ENCODE results near the gene TMEM54.

TMEM54 gene

DNA sequence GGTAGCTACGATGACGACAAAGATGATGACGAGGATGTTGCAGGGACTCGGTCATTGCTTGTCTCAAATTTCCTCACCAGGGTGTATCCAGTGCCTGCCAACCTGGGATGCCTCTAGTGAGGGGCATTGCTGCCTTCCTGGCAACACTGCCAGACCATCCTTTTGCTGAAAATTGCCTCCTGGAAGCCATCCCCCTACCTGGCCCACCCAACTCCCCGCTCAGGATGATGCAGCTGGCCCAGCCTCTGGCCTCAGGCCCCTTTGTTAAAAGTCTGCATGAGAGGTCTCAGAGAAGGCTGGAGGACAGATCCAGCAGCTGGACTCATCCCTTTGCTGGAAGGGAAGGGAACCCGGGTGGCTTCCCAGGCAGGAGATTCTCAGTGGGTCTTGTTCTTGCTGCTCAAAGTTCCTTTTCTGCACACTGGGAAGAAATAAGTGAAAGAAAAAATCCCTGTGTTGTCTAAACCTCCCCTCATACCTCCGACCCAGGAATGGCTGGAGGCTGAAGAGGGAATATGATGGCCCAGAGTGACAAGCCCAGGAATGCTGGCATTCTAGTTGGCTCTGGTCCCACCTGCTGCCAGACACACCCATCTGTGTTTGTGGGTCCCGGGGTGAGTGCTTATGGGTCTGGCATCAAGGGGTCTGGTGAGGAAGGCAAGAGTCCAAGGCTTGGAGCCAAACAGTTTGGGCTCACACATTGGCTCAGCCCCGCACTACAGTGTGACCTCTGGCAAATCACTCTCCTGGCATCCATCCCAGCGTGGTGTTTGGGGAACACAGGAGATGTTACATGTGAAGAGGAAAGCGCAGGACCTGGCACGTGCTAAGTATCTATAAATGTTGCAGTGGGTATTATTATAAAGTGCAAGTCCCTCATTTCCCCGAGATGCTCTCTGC is 23.7 kb downstream of the TMEM54 start:
- Histone ChIP-seq H3K9me3 (ENCODE audit: control insufficient read depth, insufficient read depth, low read length) (no peaks in the 10 kb centered on the region), H3K4me1 (ENCODE audit: control insufficient read depth, insufficient read depth, low read length) (peaks cover 26% of the 10 kb centered on the region), H3K9ac (ENCODE audit: low read depth, low read length) (no peak overlapping the region), H3K36me3 (ENCODE audit: control insufficient read depth, insufficient read depth, low read length) (no peaks in the 10 kb centered on the region), H3K4me3 (ENCODE audit: low read depth, low read length) (no peak overlapping the region), H3K27ac (ENCODE audit: low read depth, low read length) (no peak overlapping the region), H3K27me3 (ENCODE audit: control insufficient read depth, insufficient read depth, low read length) (no peaks in the 10 kb centered on the region)

- H3K9ac ChIP-seq (ENCODE audit: low read depth, low read length), result no peak overlapping the region
Measured at GRCh38 chr1:32876341-32877210, 24.6 kb downstream of the TMEM54 start.

GRCh38 chr1:32874860-32875752 is 26.1 kb downstream of the TMEM54 start:
- Histone ChIP-seq H3K36me3 (ENCODE audit: control insufficient read depth, insufficient read depth, low read length) (no peaks in the 10 kb centered on the region), H3K27ac (ENCODE audit: low read depth, low read length) (no peak overlapping the region), H3K4me1 (ENCODE audit: control insufficient read depth, insufficient read depth, low read length) (peaks cover 36% of the 10 kb centered on the region), H3K9ac (ENCODE audit: low read depth, low read length) (no peak overlapping the region), H3K4me3 (ENCODE audit: low read depth, low read length) (no peak overlapping the region), H3K27me3 (ENCODE audit: control insufficient read depth, insufficient read depth, low read length) (peaks cover 18% of the 10 kb centered on the region), H3K9me3 (ENCODE audit: control insufficient read depth, insufficient read depth, low read length) (no peaks in the 10 kb centered on the region)

More at GRCh38 chr1:32876341-32877210, 24.6 kb downstream of the TMEM54 start:
- peaks cover 28% of the 10 kb centered on the region for H3K4me1 ChIP-seq (ENCODE audit: control insufficient read depth, insufficient read depth, low read length)
- no peaks in the 10 kb centered on the region for H3K9me3 ChIP-seq (ENCODE audit: control insufficient read depth, insufficient read depth, low read length)
- no peak overlapping the region for H3K27ac ChIP-seq (ENCODE audit: low read depth, low read length)
- no peaks in the 10 kb centered on the region for H3K36me3 ChIP-seq (ENCODE audit: control insufficient read depth, insufficient read depth, low read length)
- no peak overlapping the region for H3K4me3 ChIP-seq (ENCODE audit: low read depth, low read length)
- peaks cover 7% of the 10 kb centered on the region for H3K27me3 ChIP-seq (ENCODE audit: control insufficient read depth, insufficient read depth, low read length)

DNA sequence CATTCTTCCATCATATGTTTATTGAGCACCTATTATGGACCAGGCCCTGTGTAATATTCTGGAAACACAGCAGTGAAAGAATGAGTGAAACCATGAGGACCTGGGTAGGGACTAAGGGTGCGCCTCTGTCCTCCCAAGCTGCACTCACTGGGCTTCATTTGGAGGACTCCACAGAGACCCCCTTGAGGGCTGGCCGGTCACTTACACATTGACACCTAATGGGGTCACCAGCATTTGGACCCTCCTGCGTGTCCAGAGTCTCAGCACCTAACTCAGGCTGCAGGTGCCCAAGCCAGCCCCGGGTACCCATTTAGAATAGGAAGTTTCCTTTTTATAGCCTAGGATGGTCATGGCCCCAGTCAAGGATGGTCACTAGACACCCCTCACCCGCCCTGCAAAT is 27.7 kb downstream of the TMEM54 start:
- peaks cover 34% of the 10 kb centered on the region for H3K27me3 ChIP-seq (ENCODE audit: control insufficient read depth, insufficient read depth, low read length)
- H3K9me3 ChIP-seq (ENCODE audit: control insufficient read depth, insufficient read depth, low read length), result no peaks in the 10 kb centered on the region
- no peak overlapping the region for H3K9ac ChIP-seq (ENCODE audit: low read depth, low read length)
- no peak overlapping the region for H3K4me3 ChIP-seq (ENCODE audit: low read depth, low read length)
- no peaks in the 10 kb centered on the region for H3K36me3 ChIP-seq (ENCODE audit: control insufficient read depth, insufficient read depth, low read length)
- no peak overlapping the region for H3K27ac ChIP-seq (ENCODE audit: low read depth, low read length)
- peaks cover 40% of the 10 kb centered on the region for H3K4me1 ChIP-seq (ENCODE audit: control insufficient read depth, insufficient read depth, low read length)

DNA sequence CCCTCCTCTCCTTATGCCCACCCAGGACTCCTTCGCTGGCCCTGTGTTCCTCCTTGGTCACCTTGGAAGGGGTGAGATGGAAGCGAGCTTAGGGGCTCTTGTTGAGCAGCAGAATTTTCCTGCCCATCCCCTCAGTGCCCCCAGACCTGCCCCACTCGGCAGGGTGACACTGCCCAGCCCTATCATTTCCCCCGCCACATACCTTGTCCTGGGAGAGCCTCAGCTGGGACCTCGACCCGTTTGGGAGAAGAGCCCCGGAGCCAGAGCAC is 29.1 kb downstream of the TMEM54 start:
- Histone ChIP-seq H3K36me3 (ENCODE audit: control insufficient read depth, insufficient read depth, low read length) (no peaks in the 10 kb centered on the region), H3K27ac (ENCODE audit: low read depth, low read length) (no peak overlapping the region), H3K4me3 (ENCODE audit: low read depth, low read length) (no peak overlapping the region; the same call in 1 of the 2 replicates), H3K27me3 (ENCODE audit: control insufficient read depth, insufficient read depth, low read length) (peaks cover 36% of the 10 kb centered on the region), H3K9ac (ENCODE audit: low read depth, low read length) (no peak overlapping the region), H3K4me1 (ENCODE audit: control insufficient read depth, insufficient read depth, low read length) (peaks cover 33% of the 10 kb centered on the region), H3K9me3 (ENCODE audit: control insufficient read depth, insufficient read depth, low read length) (no peaks in the 10 kb centered on the region)

GRCh38 chr1:32871364-32872191 is 29.6 kb downstream of the TMEM54 start:
- Histone ChIP-seq H3K9me3 (ENCODE audit: control insufficient read depth, insufficient read depth, low read length) (no peaks in the 10 kb centered on the region), H3K9ac (ENCODE audit: low read depth, low read length) (no peak overlapping the region), H3K27ac (ENCODE audit: low read depth, low read length) (no peak overlapping the region), H3K36me3 (ENCODE audit: control insufficient read depth, insufficient read depth, low read length) (no peaks in the 10 kb centered on the region), H3K4me1 (ENCODE audit: control insufficient read depth, insufficient read depth, low read length) (peaks cover 30% of the 10 kb centered on the region), H3K27me3 (ENCODE audit: control insufficient read depth, insufficient read depth, low read length) (peaks cover 36% of the 10 kb centered on the region), H3K4me3 (ENCODE audit: low read depth, low read length) (peak overlapping the region; percentile 50; the same call in 1 of the 2 replicates)

- H3K36me3 ChIP-seq (ENCODE audit: control insufficient read depth, insufficient read depth, low read length), result no peaks in the 10 kb centered on the region
- no peak within 1 kb of the TSS for H3K27ac ChIP-seq (ENCODE audit: low read depth, low read length)
- peak within 1 kb of the TSS; percentile 55 for H3K4me3 ChIP-seq (ENCODE audit: low read depth, low read length)
- H3K9me3 ChIP-seq (ENCODE audit: control insufficient read depth, insufficient read depth, low read length), result no peaks in the 10 kb centered on the region
- H3K4me1 ChIP-seq (ENCODE audit: control insufficient read depth, insufficient read depth, low read length), result peaks cover 24% of the 10 kb centered on the region
- H3K27me3 ChIP-seq (ENCODE audit: control insufficient read depth, insufficient read depth, low read length), result peaks cover 36% of the 10 kb centered on the region
- H3K9ac ChIP-seq (ENCODE audit: low read depth, low read length), result no peak within 1 kb of the TSS
Measured at GRCh38 chr1:32870615-32871363, 30.4 kb downstream of the TMEM54 start, which contains the start of gene FNDC5. Gene FNDC5 (minus strand): TSS chr1:32870912.

GRCh38 chr1:32869923-32870614 is 31.1 kb downstream of the TMEM54 start:
- Histone ChIP-seq H3K27ac (ENCODE audit: low read depth, low read length) (no peak overlapping the region), H3K27me3 (ENCODE audit: control insufficient read depth, insufficient read depth, low read length) (peaks cover 36% of the 10 kb centered on the region), H3K4me3 (ENCODE audit: low read depth, low read length) (peak overlapping the region; percentile 55), H3K9ac (ENCODE audit: low read depth, low read length) (no peak overlapping the region), H3K36me3 (ENCODE audit: control insufficient read depth, insufficient read depth, low read length) (no peaks in the 10 kb centered on the region), H3K9me3 (ENCODE audit: control insufficient read depth, insufficient read depth, low read length) (no peaks in the 10 kb centered on the region), H3K4me1 (ENCODE audit: control insufficient read depth, insufficient read depth, low read length) (peaks cover 19% of the 10 kb centered on the region)

GRCh38 chr1:32868806-32869455 is 32.3 kb downstream of the TMEM54 start:
- no peaks in the 10 kb centered on the region; the same call in 1 of the 2 replicates for H3K36me3 ChIP-seq (ENCODE audit: control insufficient read depth, insufficient read depth, low read length)
- H3K4me3 ChIP-seq (ENCODE audit: low read depth, low read length), result no peak overlapping the region
- peaks cover 36% of the 10 kb centered on the region for H3K27me3 ChIP-seq (ENCODE audit: control insufficient read depth, insufficient read depth, low read length)
- no peak overlapping the region for H3K9ac ChIP-seq (ENCODE audit: low read depth, low read length)
- H3K27ac ChIP-seq (ENCODE audit: low read depth, low read length), result no peak overlapping the region
- peaks cover 19% of the 10 kb centered on the region for H3K4me1 ChIP-seq (ENCODE audit: control insufficient read depth, insufficient read depth, low read length)
- no peaks in the 10 kb centered on the region for H3K9me3 ChIP-seq (ENCODE audit: control insufficient read depth, insufficient read depth, low read length)
